Activated T-cell treated with anti-CD3 and anti-CD28 coated beads, Interleukin-2, amount 50 U/mL, for 48 hours (primary cell): Measurements from ENCODE around the gene B3GNT4.
"Not testable (repeated sequence)": the region's sequence is repeated elsewhere in the genome, so short reads cannot be mapped to it uniquely, and the experiment has no call there.

Source experiments
- DNase-seq, 2 experiments: peaks; one replicate each; pipeline ENCODE4 v3.0.0-alpha.2; 2020

Gene B3GNT4

GRCh38 chr12:122203301-122204166 lies at the start of gene B3GNT4:
B3GNT4 (plus strand) TSS chr12:122203709; CDS start chr12:122204619, 910 bp downstream.
- peak; percentile 74 to 81 for DNase-seq

GRCh38 chr12:122155705-122156104 lies 47.8 kb upstream of the B3GNT4 start:
- no peak for DNase-seq

GRCh38 chr12:122158700-122159285 lies 44.7 kb upstream of the B3GNT4 start:
- DNase-seq, result no peak

- no peak for DNase-seq
Observed at GRCh38 chr12:122159882-122160281, 43.6 kb upstream of the B3GNT4 start.

- DNase-seq, result no peak
Observed at GRCh38 chr12:122160761-122161160, 42.7 kb upstream of the B3GNT4 start.

- no peak for DNase-seq
Observed at GRCh38 chr12:122161682-122162081, 41.8 kb upstream of the B3GNT4 start.

- no peak for DNase-seq
Observed at GRCh38 chr12:122162976-122163375, 40.5 kb upstream of the B3GNT4 start.

GRCh38 chr12:122166422-122167349 lies 36.8 kb upstream of the B3GNT4 start:
- DNase-seq, result peak; percentile 69 to 76

GRCh38 chr12:122167356-122167925 lies 36.1 kb upstream of the B3GNT4 start:
- no peak for DNase-seq

GRCh38 chr12:122168492-122168891 lies 35.0 kb upstream of the B3GNT4 start:
- no peak for DNase-seq

GRCh38 chr12:122171399-122171798 lies 32.1 kb upstream of the B3GNT4 start:
- DNase-seq, result no peak

GRCh38 chr12:122172262-122172939 lies 31.1 kb upstream of the B3GNT4 start:
- no peak for DNase-seq

- DNase-seq, result peak; percentile 46 to 61
Observed at GRCh38 chr12:122174155-122174845, 29.2 kb upstream of the B3GNT4 start, which contains the start of gene IL31. IL31 (minus strand) TSS chr12:122174221; CDS start chr12:122174172, 49 bp downstream.

- DNase-seq, result not testable (repeated sequence)
Observed at GRCh38 chr12:122176473-122176872, 27.0 kb upstream of the B3GNT4 start.

GRCh38 chr12:122182887-122183587 lies 20.5 kb upstream of the B3GNT4 start, which contains the start of gene LRRC43:
LRRC43 (plus strand) TSS chr12:122183123; CDS start chr12:122183145, 22 bp downstream.
- peak; percentile 43 to 49 for DNase-seq

- DNase-seq, result no peak
Observed at GRCh38 chr12:122183588-122183940, 19.9 kb upstream of the B3GNT4 start.

GRCh38 chr12:122184517-122184916 lies 19.0 kb upstream of the B3GNT4 start:
- no peak for DNase-seq

GRCh38 chr12:122185079-122185478 lies 18.4 kb upstream of the B3GNT4 start:
- DNase-seq, result no peak

- no peak for DNase-seq
Observed at GRCh38 chr12:122185494-122186082, 17.9 kb upstream of the B3GNT4 start.

- no peak for DNase-seq
Observed at GRCh38 chr12:122187466-122187865, 16.0 kb upstream of the B3GNT4 start.
